Endometrium (tissue), 2 donors: ENCODE results near the gene BRD1.
"Not testable (repeated sequence)": the region's sequence is repeated elsewhere in the genome, so short reads cannot be mapped to it uniquely, and the experiment has no call there.

Experiments
- FAIRE-seq: peaks from 2 replicates; lab custom pipeline; 2012; peaks lifted over from hg19 to GRCh38; lab: Jason Lieb, UNC
- donor health status: control.
- donor health status: control.

Gene BRD1

GRCh38 chr22:49852898-49853894 is 25.5 kb upstream of the BRD1 start, which contains the start of gene ZBED4:
Gene ZBED4, plus strand, starts transcription at chr22:49853844. Its CDS starts 29,819 bp downstream, at chr22:49883663.
- FAIRE-seq: no peak

GRCh38 chr22:49852568-49852897 is 24.9 kb upstream of the BRD1 start:
- not testable (repeated sequence) for FAIRE-seq

- no peak for FAIRE-seq
Measured at GRCh38 chr22:49850959-49851802, 23.5 kb upstream of the BRD1 start.

- no peak for FAIRE-seq
Measured at GRCh38 chr22:49850021-49850911, 22.6 kb upstream of the BRD1 start.

- FAIRE-seq: no peak
Measured at GRCh38 chr22:49849161-49850020, 21.7 kb upstream of the BRD1 start.

GRCh38 chr22:49848690-49849160 is 21.1 kb upstream of the BRD1 start:
- FAIRE-seq: no peak

GRCh38 chr22:49847751-49848689 is 20.3 kb upstream of the BRD1 start:
- FAIRE-seq: no peak

- no peak for FAIRE-seq
Measured at GRCh38 chr22:49845666-49846459, 18.2 kb upstream of the BRD1 start.

GRCh38 chr22:49845241-49845640 is 17.6 kb upstream of the BRD1 start:
- FAIRE-seq: no peak

GRCh38 chr22:49838771-49839717 is 11.4 kb upstream of the BRD1 start:
- no peak for FAIRE-seq

- no peak for FAIRE-seq
Measured at GRCh38 chr22:49833340-49834007, 5.8 kb upstream of the BRD1 start.

GRCh38 chr22:49829044-49829853 is 1.6 kb upstream of the BRD1 start:
- no peak for FAIRE-seq

GRCh38 chr22:49828599-49828965 is 909 bp upstream of the BRD1 start:
- FAIRE-seq: no peak

GRCh38 chr22:49827271-49827852 is 311 bp downstream of the BRD1 start:
- no peak for FAIRE-seq

- FAIRE-seq: no peak
Measured at GRCh38 chr22:49826603-49827270, 936 bp downstream of the BRD1 start.
